Measurements from ENCODE around the gene FIBP.

The FIBP gene

DNA sequence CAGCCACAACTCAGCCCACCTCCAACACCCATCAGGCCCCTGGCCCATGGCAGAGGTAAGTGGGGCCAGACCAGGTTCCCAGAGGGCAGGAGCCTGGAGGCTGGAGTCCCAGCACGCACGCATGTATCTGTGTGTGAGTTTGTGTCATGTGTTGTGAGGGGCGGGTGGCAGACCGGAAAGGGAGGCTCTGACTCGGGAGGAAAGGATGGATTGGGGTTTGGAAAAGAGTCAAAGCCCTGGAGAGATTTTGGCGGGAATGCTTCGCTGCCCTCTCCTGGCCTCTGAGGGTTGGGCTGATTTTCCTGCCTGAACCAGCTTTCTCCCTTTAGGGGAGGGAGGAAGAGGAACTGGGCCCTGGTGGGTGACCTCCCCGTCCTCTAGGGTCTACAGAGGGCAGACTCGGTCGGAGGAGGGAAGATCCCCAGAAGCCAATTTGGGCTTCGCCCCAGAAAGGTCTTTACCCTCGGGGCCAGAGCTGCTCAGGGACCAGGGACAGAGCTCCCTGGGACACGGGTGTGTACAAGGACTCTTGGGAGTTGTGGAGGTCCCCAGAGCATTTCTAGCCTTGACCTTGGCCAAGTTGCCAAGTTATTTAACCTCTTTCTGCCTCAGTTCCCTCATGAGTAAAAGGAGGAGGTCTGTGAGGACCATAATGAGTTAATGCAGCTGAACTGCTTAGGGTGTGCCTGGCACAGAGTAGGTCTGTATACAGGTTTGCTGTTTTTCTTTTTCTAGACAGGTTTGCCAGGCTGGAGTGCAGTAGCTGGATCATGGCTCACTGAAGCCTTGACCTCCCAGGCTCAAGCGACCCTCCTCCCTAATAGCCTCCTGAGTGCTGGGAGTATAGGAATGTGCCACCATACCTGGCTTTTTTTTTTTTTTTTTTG lies 23.7 kb upstream of the FIBP start:
- FAIRE-seq = no peak
- TF ChIP-seq POLR2AphosphoS5 (IDR thresholded peaks at IDR 0.05; ENCODE audit: low read depth, low read length) = no peak
- TF ChIP-seq TAF1 (IDR thresholded peaks at IDR 0.05; ENCODE audit: borderline replicate concordance, low read depth, low read length) = no peak
- TF ChIP-seq POLR2A (IDR thresholded peaks at IDR 0.05; ENCODE audit: low read depth, low read length) = no peak
- DNase-seq (ENCODE audit: insufficient read length) = no peak

DNA sequence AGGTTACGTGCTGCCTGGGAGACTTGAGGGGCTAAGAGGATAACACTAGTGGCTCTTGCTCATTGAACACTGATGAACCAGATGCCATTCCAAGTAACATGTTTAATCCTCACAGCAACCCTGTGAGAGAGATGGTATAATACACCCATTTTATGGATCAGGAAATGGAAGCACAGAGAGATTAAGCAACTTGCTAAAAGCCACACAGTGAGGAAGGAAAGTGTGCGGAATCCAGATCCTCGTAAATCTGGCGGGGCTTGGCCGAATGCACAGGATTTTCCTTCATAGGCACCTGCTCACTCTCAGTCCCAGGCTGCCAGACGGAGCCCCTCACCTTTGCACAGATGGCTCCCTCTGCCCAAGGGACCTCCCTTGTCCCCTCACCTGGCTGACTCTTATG lies 19.6 kb upstream of the FIBP start:
- FAIRE-seq (no peak), DNase-seq (ENCODE audit: insufficient read length) (no peak)
- TF ChIP-seq POLR2A (IDR thresholded peaks at IDR 0.05; ENCODE audit: low read depth, low read length) = no peak

GRCh38 chr11:65906602-65907001 lies 18.3 kb upstream of the FIBP start:
- FAIRE-seq (no peak), DNase-seq (ENCODE audit: insufficient read length) (no peak)
- no peak for TF ChIP-seq POLR2A (IDR thresholded peaks at IDR 0.05; ENCODE audit: low read depth, low read length)
- TF ChIP-seq POLR2AphosphoS5 (IDR thresholded peaks at IDR 0.05; ENCODE audit: low read depth, low read length) = no peak
- TF ChIP-seq TAF1 (IDR thresholded peaks at IDR 0.05; ENCODE audit: borderline replicate concordance, low read depth, low read length) = no peak

- FAIRE-seq = no peak
- no peak for DNase-seq (ENCODE audit: insufficient read length)
- no peak for TF ChIP-seq POLR2AphosphoS5 (IDR thresholded peaks at IDR 0.05; ENCODE audit: low read depth, low read length)
- no peak for TF ChIP-seq POLR2A (IDR thresholded peaks at IDR 0.05; ENCODE audit: low read depth, low read length)
- no peak for TF ChIP-seq TAF1 (IDR thresholded peaks at IDR 0.05; ENCODE audit: borderline replicate concordance, low read depth, low read length)
These were observed 15.4 kb upstream of the FIBP start for GRCh38 chr11:65903715-65904114.

- DNase-seq (ENCODE audit: insufficient read length) (no peak), FAIRE-seq (no peak)
- TF ChIP-seq POLR2A (IDR thresholded peaks at IDR 0.05; ENCODE audit: low read depth, low read length) = no peak
- no peak for TF ChIP-seq TAF1 (IDR thresholded peaks at IDR 0.05; ENCODE audit: borderline replicate concordance, low read depth, low read length)
- no peak for TF ChIP-seq POLR2AphosphoS5 (IDR thresholded peaks at IDR 0.05; ENCODE audit: low read depth, low read length)
These were observed 14.8 kb upstream of the FIBP start for GRCh38 chr11:65903068-65903481.

DNA sequence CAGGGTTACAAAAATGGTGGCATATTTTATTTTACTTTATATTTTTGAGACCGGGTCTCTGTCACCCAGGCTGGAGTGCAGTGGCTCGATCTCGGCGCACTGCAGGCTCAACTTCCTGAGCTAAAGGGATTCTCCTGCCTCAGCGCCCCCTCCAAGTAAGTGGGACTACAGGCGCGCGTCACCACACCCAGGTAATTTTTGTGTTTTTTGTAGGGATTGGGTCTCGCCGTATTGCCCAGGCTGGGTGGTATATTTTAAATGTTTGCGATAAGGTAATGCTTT lies 12.6 kb upstream of the FIBP start:
- FAIRE-seq (no peak), DNase-seq (ENCODE audit: insufficient read length) (no peak)
- TF ChIP-seq TAF1 (IDR thresholded peaks at IDR 0.05; ENCODE audit: borderline replicate concordance, low read depth, low read length) (no peak), POLR2AphosphoS5 (IDR thresholded peaks at IDR 0.05; ENCODE audit: low read depth, low read length) (no peak), POLR2A (IDR thresholded peaks at IDR 0.05; ENCODE audit: low read depth, low read length) (no peak)

GRCh38 chr11:65900125-65900898 lies 12.0 kb upstream of the FIBP start, which contains the start of gene FOSL1:
FOSL1 (minus strand) TSS chr11:65900388; CDS start chr11:65900339, 49 bp downstream.
- FAIRE-seq (peak; percentile 30), DNase-seq (ENCODE audit: insufficient read length) (peak; percentile 89)
- TF ChIP-seq POLR2A (IDR thresholded peaks at IDR 0.05; ENCODE audit: low read depth, low read length) (peak; percentile 33; the same call in 1 of the 2 replicates), TAF1 (IDR thresholded peaks at IDR 0.05; ENCODE audit: borderline replicate concordance, low read depth, low read length) (no peak)

- DNase-seq (ENCODE audit: insufficient read length) = no peak
These were observed 11.3 kb upstream of the FIBP start for GRCh38 chr11:65899356-65900124.

DNA sequence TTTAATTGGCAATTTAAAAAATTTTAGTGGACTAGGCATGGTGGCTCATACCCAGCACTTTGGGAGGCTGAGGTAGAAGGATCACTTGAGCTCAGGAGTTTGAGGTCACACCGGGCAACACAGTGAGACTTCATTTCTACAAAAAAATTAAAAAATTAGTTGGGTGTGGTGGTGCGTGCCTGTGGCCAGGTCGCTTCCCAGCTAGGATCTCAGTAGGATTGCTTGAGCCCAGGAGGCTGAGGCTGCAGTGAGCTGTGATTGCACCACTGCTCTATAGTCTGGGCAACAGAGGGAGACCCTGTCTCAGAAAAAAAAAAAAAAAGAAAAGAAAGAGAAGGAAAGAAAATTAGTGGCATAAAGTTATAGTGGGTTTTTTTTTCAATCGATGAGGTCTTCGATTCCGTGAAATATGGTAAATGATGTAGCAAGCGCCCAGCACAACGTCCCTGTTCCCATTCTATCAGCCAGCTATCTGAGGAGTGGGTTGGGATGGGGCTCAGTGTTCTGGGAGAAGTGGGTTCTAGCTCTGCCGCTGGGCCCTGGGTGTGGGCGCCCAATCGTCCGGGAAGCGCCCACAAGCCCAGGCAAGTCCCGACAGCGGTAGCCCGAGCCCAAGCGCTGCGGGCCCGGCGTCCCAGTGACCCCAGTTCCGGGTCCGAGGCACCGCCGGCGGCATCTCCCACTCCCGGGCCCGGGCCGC lies 10.5 kb upstream of the FIBP start:
- FAIRE-seq (no peak), DNase-seq (ENCODE audit: insufficient read length) (no peak)
- TF ChIP-seq POLR2A (IDR thresholded peaks at IDR 0.05; ENCODE audit: low read depth, low read length) = no peak
- no peak for TF ChIP-seq TAF1 (IDR thresholded peaks at IDR 0.05; ENCODE audit: borderline replicate concordance, low read depth, low read length)
- TF ChIP-seq POLR2AphosphoS5 (IDR thresholded peaks at IDR 0.05; ENCODE audit: low read depth, low read length) = no peak

More at GRCh38 chr11:65899356-65900124, 11.3 kb upstream of the FIBP start:
- TF ChIP-seq POLR2AphosphoS5 (IDR thresholded peaks at IDR 0.05; ENCODE audit: low read depth, low read length) (no peak), POLR2A (IDR thresholded peaks at IDR 0.05; ENCODE audit: low read depth, low read length) (no peak), TAF1 (IDR thresholded peaks at IDR 0.05; ENCODE audit: borderline replicate concordance, low read depth, low read length) (no peak)
- no peak for FAIRE-seq

DNA sequence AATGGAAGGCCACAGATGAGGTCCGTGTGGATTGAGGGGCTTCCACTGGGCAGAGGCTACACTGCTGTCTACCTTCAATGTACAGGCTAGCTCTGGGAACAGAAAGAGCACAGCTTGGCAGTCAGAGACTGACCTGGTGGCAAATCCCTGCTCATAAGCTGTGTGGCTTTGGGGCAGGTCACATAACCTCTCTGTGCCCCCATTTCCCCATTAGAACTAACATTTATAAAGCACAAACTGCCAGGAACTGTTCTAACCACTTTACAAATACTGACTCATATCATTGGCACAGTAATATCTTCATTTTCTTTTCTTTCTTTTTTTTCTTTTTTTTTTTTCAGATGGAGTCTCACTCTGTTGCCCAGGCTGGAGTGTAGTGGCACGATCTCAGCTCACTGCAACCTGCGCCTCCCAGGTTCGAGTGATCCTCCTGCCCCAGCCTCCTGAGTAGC lies 8.8 kb upstream of the FIBP start:
- DNase-seq (ENCODE audit: insufficient read length) (no peak), FAIRE-seq (no peak)
- TF ChIP-seq POLR2AphosphoS5 (IDR thresholded peaks at IDR 0.05; ENCODE audit: low read depth, low read length) (no peak), TAF1 (IDR thresholded peaks at IDR 0.05; ENCODE audit: borderline replicate concordance, low read depth, low read length) (no peak), POLR2A (IDR thresholded peaks at IDR 0.05; ENCODE audit: low read depth, low read length) (no peak)

Data from GM12892 (cell line).